GM12892 (cell line): ENCODE data around the gene OPRM1.

Experiments
- POLR2AphosphoS5 ChIP-seq: IDR thresholded peaks from 2 replicates; pipeline ENCODE4 v1.6.1; 2011; ENCODE audit warnings: low read depth, low read length, control low read depth
- TAF1 ChIP-seq: IDR thresholded peaks from 2 replicates; pipeline ENCODE4 v1.6.1; 2011; ENCODE audit warnings: low read depth, mild to moderate bottlenecking, control low read depth, low read length, borderline replicate concordance

DNA sequence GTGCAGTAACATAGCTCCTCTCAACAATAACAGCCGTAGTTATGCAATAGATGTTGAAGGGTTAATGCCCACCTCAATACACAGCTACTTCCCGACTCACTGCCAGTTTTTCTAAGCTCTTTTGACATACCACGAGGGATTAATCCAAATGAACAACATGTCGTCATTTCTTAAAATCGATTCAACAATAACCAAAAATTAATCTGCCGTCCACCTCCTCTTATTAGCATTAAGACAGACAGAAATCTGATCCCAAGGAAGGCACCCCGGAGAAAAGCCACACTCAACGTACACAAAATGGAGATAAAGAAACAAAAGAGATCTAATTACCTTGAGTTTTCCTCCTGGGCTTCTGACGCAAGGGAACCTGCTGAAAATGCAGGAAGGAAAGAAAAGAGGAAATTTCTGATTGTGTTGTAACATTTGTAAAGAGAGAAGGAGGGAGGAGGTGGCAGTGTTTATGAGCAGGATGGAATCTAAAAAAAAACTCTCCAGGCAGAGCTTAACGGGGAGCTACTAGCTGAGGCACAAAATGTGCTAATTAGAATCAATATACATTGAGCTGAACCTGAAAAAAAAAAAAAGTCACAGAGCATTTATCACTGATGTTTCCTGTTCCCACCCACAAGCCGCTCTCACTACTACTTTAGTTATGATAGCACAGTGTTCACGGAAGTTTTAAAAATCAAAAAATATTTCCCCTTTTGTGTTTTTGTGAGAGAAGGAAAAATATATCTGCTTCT is 208.2 kb downstream of the OPRM1 start:
- TF ChIP-seq TAF1, result no peak
- no peak for TF ChIP-seq POLR2AphosphoS5
